ENCODE data around the gene AKNA.

The AKNA gene, protein sequence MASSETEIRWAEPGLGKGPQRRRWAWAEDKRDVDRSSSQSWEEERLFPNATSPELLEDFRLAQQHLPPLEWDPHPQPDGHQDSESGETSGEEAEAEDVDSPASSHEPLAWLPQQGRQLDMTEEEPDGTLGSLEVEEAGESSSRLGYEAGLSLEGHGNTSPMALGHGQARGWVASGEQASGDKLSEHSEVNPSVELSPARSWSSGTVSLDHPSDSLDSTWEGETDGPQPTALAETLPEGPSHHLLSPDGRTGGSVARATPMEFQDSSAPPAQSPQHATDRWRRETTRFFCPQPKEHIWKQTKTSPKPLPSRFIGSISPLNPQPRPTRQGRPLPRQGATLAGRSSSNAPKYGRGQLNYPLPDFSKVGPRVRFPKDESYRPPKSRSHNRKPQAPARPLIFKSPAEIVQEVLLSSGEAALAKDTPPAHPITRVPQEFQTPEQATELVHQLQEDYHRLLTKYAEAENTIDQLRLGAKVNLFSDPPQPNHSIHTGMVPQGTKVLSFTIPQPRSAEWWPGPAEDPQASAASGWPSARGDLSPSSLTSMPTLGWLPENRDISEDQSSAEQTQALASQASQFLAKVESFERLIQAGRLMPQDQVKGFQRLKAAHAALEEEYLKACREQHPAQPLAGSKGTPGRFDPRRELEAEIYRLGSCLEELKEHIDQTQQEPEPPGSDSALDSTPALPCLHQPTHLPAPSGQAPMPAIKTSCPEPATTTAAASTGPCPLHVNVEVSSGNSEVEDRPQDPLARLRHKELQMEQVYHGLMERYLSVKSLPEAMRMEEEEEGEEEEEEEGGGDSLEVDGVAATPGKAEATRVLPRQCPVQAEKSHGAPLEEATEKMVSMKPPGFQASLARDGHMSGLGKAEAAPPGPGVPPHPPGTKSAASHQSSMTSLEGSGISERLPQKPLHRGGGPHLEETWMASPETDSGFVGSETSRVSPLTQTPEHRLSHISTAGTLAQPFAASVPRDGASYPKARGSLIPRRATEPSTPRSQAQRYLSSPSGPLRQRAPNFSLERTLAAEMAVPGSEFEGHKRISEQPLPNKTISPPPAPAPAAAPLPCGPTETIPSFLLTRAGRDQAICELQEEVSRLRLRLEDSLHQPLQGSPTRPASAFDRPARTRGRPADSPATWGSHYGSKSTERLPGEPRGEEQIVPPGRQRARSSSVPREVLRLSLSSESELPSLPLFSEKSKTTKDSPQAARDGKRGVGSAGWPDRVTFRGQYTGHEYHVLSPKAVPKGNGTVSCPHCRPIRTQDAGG (N-terminal part only)

GRCh38 chr9:114387680-114388356 is at the start of gene AKNA:
Gene AKNA (minus strand): TSS chr9:114387982. CDS start chr9:114381333, 6,649 bp downstream.
- peak; percentile 70 for DNase-seq (ENCODE audit: low read depth)

DNA sequence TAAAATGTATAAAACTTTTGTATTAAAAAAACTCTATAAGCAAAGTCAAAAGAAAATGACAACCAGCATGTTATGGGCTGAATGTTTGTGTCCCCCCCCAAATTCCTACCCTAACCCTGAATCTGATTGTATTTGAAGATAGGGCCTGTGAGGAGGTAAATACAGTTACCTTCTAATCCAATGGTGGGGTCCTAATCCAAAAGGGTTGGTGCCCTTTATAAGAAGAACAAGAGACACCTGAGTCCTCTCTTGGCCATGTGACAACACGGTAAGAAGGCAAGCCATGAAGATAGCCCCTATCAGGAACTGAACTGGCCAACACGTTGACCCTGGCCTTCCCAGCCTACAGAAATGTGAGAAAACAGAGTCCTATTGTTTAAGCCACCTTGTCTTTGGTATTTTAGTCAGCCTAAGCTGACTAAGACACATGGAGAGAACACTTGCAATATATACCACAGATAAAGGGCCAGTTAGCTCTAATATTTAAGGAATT is 49.7 kb upstream of the AKNA start:
- no peak for DNase-seq (ENCODE audit: low read depth)

DNA sequence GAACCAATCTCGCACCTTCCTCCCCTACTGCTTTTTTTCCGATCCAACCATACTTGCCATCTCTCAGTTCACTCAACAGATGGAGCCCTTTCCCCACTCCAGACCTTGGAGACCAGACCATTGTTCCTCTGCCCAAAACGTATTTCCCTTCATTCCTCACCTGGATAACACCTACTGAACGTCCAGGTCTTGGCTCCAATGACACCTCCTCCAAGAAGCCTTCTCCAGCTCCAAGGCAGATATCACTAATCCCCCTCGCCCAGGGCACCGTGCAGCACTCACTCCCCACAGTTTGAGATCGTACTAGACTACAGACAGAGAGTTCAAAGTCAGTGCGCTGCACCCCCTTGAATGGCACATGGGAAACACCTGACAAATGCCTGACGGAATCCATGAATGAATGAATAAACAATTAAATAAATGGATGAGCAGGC is 47.1 kb upstream of the AKNA start:
- DNase-seq (ENCODE audit: low read depth) = no peak

DNA sequence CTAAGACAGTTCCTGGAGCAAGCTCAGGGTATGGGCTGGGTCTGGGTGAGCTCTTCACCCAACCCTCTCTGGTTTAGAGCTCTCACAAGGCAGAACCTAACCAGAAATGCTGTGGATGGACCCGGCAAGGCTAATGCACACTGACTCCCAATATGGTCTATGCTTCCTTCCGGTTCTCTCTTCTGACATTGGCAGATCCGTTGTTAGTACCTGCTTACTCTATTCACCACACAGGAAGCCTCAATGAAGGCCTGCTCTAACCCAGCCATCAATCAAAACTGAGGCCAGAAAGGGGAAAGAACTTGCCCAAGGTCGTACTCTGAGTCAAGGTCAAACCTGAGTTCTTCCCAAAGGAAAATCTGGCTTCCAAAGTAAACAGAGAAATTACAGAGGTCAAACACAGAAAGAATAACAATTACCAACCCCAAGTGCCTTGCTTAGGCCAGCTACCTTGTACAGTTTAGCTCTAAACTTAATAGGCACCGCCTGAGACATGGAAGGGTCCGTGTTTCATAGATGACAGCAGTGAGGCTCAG is 46.0 kb upstream of the AKNA start:
- DNase-seq (ENCODE audit: low read depth) = no peak

DNA sequence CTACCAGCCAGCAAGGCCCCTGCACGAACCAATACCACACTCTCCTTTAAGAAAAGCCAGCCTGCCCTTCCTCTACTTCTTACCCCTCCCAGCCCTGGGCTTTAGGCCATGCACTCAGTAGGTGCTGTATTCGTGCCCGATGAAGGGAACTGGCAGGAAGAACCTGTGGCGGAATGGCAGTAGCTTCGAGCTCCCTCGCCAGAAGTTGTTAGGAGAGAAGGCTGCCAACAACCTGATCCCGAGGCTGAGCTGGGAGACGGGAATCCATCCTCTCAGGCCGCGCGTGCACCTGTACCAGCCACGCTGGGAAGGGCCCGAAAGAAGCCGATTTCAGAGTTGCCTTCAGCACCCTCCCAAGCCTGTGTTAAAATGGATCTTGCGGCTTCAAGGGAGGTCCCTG is 45.3 kb upstream of the AKNA start:
- DNase-seq (ENCODE audit: low read depth) = no peak

- no peak for DNase-seq (ENCODE audit: low read depth)
These were observed 44.7 kb upstream of the AKNA start for GRCh38 chr9:114432323-114433067.

- DNase-seq (ENCODE audit: low read depth) = no peak
These were observed 44.0 kb upstream of the AKNA start for GRCh38 chr9:114431770-114432169.

DNA sequence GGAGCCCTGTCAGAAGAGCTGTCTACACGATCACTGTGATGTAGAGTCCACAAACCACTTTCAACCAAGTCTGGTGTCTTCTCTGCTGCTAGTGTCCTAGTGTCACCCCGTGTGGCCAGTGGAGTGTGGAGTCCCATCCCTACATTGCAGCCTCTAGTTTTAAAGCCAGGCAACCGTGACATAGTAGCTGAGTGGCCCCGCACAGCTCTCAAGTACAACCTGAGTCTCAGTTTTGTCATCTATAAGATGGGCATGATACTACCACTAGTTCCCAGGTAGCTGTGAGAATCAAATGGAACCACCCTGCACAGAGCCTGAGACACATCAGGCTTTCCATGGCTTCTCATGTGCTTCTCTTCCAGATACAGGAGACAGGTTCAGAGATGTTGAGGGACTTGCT is 43.2 kb upstream of the AKNA start:
- no peak for DNase-seq (ENCODE audit: low read depth)

DNA sequence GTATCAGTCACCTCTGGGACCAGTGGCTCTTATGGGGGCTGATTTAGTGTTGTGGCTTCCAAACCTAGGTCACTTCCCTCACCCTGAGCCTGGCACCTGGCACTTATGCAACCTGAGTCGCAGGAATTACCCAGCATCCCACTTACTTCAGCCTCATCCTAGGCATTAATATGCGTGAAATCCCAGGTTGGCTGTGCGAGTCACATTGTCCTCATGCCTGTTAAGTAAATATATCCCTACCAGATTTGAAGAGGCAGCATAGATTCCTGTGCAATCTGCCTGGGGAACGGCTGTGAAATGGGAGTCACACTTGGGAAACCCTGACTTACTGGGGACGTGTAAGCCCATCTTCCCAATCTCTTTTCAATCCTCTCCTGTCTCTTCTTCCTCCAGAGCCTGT is 42.7 kb upstream of the AKNA start:
- DNase-seq (ENCODE audit: low read depth) = no peak

GRCh38 chr9:114429488-114429887 is 41.7 kb upstream of the AKNA start:
- no peak for DNase-seq (ENCODE audit: low read depth)

- no peak for DNase-seq (ENCODE audit: low read depth)
These were observed 40.7 kb upstream of the AKNA start for GRCh38 chr9:114428466-114428865.

DNA sequence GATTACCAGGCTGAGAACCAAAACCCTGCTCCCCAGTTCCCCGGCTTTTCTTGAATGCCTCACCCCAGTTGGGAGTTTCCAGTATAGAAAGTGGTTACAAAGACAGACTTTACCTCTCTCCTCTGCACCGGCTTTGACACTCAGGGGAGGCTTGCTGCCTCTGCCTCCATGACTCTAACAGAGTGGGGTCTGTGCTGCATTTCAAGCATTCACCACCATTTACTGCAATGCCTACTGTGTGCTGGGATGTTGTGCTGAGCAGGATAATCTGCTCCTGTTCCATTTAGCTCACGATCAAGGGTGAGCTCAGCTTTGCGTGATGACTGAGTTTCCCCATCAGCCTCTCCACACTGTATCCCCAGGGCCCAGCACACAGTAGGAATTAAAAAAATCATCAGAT is 39.9 kb upstream of the AKNA start:
- no peak for DNase-seq (ENCODE audit: low read depth)

- DNase-seq (ENCODE audit: low read depth) = no peak
These were observed 38.5 kb upstream of the AKNA start for GRCh38 chr9:114426046-114426948.

DNA sequence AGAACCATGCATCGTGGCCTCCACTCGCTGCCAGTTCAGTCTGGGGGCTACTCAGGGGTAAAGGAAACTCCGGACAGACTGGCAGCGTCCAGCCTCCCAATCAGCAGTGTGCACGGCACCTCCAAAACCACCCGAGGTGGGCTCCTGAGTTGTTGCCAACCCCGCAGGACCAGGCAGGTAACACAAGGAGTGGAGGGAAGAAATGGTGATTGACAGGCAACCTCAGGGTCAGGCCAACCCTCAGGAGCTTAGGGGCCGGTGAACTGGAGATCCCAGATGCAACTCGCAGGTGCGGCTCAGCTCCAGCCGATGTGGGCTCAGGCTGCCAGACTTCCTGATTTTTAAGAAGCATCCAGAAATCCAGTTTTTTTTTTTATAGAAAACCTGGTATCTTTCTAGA is 37.3 kb upstream of the AKNA start:
- DNase-seq (ENCODE audit: low read depth) = no peak

DNA sequence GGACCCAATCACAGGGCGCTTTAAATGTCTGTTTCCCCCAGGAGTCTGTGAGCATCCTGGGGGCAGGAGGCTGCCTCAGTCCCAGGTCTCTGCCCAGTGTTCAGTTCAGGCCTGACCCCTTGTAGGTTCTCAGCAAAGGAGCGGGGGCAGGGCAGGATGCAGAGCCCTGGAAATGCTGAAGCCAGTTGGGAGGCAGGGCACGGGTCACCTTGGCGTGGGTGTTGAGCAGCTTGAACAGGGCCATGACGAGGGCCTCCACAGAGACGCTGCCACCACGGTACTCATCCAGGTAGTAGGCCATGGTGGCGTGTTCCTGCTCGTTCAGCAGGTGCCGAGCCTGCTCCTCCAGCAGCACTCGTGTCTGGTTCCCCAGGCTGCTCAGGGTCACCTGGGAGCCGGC is 36.3 kb upstream of the AKNA start:
- no peak for DNase-seq (ENCODE audit: low read depth)

GRCh38 chr9:114423181-114423580 is 35.4 kb upstream of the AKNA start:
- no peak for DNase-seq (ENCODE audit: low read depth)

DNA sequence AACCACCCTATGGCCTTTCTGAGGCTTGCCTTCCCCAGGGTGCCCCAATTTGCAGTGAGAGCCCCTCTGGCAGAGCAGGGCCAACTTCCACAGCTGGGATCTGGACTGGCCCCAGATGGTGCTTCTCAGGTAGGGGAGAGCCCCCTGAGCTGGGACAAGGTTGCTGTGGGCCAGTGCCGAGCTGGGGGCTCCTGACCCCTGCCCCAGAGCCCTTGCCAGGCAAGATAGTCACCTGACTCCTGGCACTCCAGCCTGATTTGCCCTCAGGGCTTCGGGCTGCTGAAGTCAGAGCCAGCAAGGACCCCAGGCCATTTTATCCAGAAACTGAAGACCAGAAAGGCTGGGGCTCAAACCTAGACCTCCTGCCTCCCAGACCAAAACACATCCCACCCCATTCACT is 33.4 kb upstream of the AKNA start:
- DNase-seq (ENCODE audit: low read depth) = no peak

GRCh38 chr9:114419796-114420195 is 32.0 kb upstream of the AKNA start:
- DNase-seq (ENCODE audit: low read depth) = no peak

DNA sequence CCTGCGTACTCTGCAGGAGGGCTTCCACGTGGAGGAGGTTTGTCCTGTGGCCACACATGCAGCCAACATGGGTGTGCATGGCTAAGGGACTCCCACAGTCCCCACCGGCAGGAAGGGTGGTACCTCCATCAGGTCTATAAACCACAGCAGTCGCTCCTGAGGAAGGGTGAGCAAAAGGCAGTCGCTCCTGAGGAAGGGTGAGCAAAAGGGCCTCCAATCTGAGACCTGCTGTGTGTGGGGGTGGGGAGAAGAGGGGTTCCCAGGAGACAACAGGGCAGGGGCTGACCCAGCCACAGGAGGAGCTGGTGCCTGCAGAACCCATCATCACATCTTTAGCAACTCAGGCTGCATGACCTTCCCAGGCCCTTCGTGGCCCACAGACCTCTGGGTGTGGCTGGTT is 30.3 kb upstream of the AKNA start:
- DNase-seq (ENCODE audit: low read depth) = no peak

- DNase-seq (ENCODE audit: low read depth) = no peak
These were observed 29.7 kb upstream of the AKNA start for GRCh38 chr9:114417511-114417910.

Measured in stimulated activated CD8-positive, alpha-beta memory T cell treated with anti-CD3 and anti-CD28 coated beads, Interleukin-12 subunit alpha, Interleukin-12 subunit beta, amount 100 ng/mL, for 4 hours (primary cell).